ENCODE results near the gene IAH1.

- no peak for TF ChIP-seq ZNF354B (CRISPR knock-in tag; IDR thresholded peaks at IDR 0.05)
- no peak for TF ChIP-seq NR2C2 (CRISPR knock-in tag; IDR thresholded peaks at IDR 0.05)
- no peak for TF ChIP-seq NR2C2 (tag; IDR thresholded peaks at IDR 0.05)
- TF ChIP-seq KLF10 (CRISPR knock-in tag; IDR thresholded peaks at IDR 0.05), result no peak
- no peak for TF ChIP-seq EP300 (IDR thresholded peaks at IDR 0.05; ENCODE audit: low read length)
- no peak for TF ChIP-seq GTF2F1 (IDR thresholded peaks at IDR 0.05; ENCODE audit: low read depth, low read length)
- TF ChIP-seq CHD7 (IDR thresholded peaks at IDR 0.05; ENCODE audit: low read depth, low read length), result no peak
- TF ChIP-seq EZH2 (IDR thresholded peaks at IDR 0.05; ENCODE audit: borderline replicate concordance, low read depth, low read length), result no peak
- TF ChIP-seq CHD2 (IDR thresholded peaks at IDR 0.05; ENCODE audit: low read depth, low read length), result no peak
- no peak for TF ChIP-seq KLF13 (tag; IDR thresholded peaks at IDR 0.05; ENCODE audit: borderline replicate concordance, low read depth)
These were observed 43.8 kb downstream of the IAH1 start for GRCh38 chr2:9518163-9518562.

Data from K562 (cell line).